Keratinocyte (primary cell): ENCODE data around the gene UNC93A. TPM values are rescaled to one million over a fixed set of nuclear protein-coding genes. Genes with fewer than 3 reads are reported as not detected.
A peak's percentile ranks its signal among the peaks of the same experiment; 100 is the strongest.

ENCODE experiments used
- DNase-seq: peaks from one replicate; pipeline ENCODE4 v3.0.0-alpha.2; 2011; ENCODE audit warnings: low read depth, missing footprints, low spot score
- FAIRE-seq: peaks from 2 replicates; lab custom pipeline; 2011; peaks lifted over from hg19 to GRCh38; lab: Jason Lieb, UNC
- H2AFZ ChIP-seq: 2 replicates; pipeline ENCODE4 v1.6.0; 2012; ENCODE audit warnings: low read length, control low read depth, inconsistent platforms; ENCODE audit not compliant: control insufficient read depth
- H3K27ac ChIP-seq: 2 replicates; pipeline ENCODE4 v1.5.1; 2011; ENCODE audit warnings: low read length; ENCODE audit not compliant: control insufficient read depth, insufficient read depth
- H3K27me3 ChIP-seq: 3 replicates; pipeline ENCODE4 v1.6.0; 2011; ENCODE audit warnings: low read length; ENCODE audit not compliant: control insufficient read depth, insufficient read depth; ENCODE audit errors: extremely low read depth
- H3K36me3 ChIP-seq, 2 experiments: 2 replicates in 1 of 2; 3 replicates in 1 of 2; pipeline ENCODE4 v1.5.1; 2011; ENCODE audit warnings: low read length in 2 of 2, mild to moderate bottlenecking in 1 of 2; ENCODE audit not compliant: control insufficient read depth in 2 of 2, insufficient read depth in 2 of 2; ENCODE audit errors: extremely low read depth in 1 of 2
- H3K4me1 ChIP-seq: 3 replicates; pipeline ENCODE4 v1.5.1; 2011; ENCODE audit warnings: low read length; ENCODE audit not compliant: control insufficient read depth, insufficient read depth; ENCODE audit errors: extremely low read depth
- H3K4me2 ChIP-seq: 3 replicates; pipeline ENCODE4 v1.6.0; 2011; ENCODE audit warnings: low read depth, low read length; ENCODE audit not compliant: control insufficient read depth, insufficient read depth; ENCODE audit errors: extremely low read depth
- H3K4me3 ChIP-seq, 3 experiments: fragments of 200-600 bp in 1 of 3; sonication (generic) in 1 of 3; 2 replicates in 2 of 3; 3 replicates in 1 of 3; pipeline ENCODE4 v1.5.1; 2011 to 2016; ENCODE audit warnings: low read length in 3 of 3, mild to moderate bottlenecking in 3 of 3, control low read depth in 2 of 3, inconsistent platforms in 1 of 3, low read depth in 1 of 3, mixed read lengths in 1 of 3, mixed run types in 1 of 3, moderate library complexity in 1 of 3; ENCODE audit not compliant: control insufficient read depth in 2 of 3, insufficient read depth in 2 of 3; ENCODE audit errors: extremely low read depth in 1 of 3
- H3K79me2 ChIP-seq: 2 replicates; pipeline ENCODE4 v1.6.0; 2012; ENCODE audit warnings: low read length; ENCODE audit not compliant: control insufficient read depth, insufficient read depth
- H3K9ac ChIP-seq: 3 replicates; pipeline ENCODE4 v1.6.0; 2011; ENCODE audit warnings: low read length; ENCODE audit not compliant: control insufficient read depth, insufficient read depth; ENCODE audit errors: extremely low read depth
- H3K9me1 ChIP-seq: 3 replicates; pipeline ENCODE4 v1.6.0; 2011; ENCODE audit warnings: low read length; ENCODE audit not compliant: control insufficient read depth, insufficient read depth; ENCODE audit errors: extremely low read depth
- H3K9me3 ChIP-seq: 2 replicates; pipeline ENCODE4 v1.5.1; 2012; ENCODE audit warnings: low read depth, low read length; ENCODE audit not compliant: control insufficient read depth
- H4K20me1 ChIP-seq: 3 replicates; pipeline ENCODE4 v1.6.0; 2011; ENCODE audit warnings: low read length; ENCODE audit not compliant: control insufficient read depth, insufficient read depth; ENCODE audit errors: extremely low read depth
- EZH2 ChIP-seq: IDR thresholded peaks from one replicate; pipeline ENCODE4 v1.6.1; 2012; ENCODE audit warnings: inconsistent platforms, mild to moderate bottlenecking, low read length, moderate library complexity
- dilution Hi-C: fragments of 300-500 bp; cut with MboI; formaldehyde crosslinking; loops from one replicate; pipeline ENCODE4 v1.7.0; 2020; ENCODE audit warnings: low sequenced_read_pairs; ENCODE audit not compliant: extremely low pct_ligation_motif_present
- polyA plus RNA-seq, 5 experiments: library from polyadenylated mRNA; depleted of rRNA in 3 of 5; stranded (reverse) in 3 of 5; stranded (forward) in 1 of 5; unstranded in 1 of 5; fragments of >200 nt; gene quantifications; 1 replicate in 1 of 5; 2 replicates in 3 of 5; 3 replicates in 1 of 5; pipeline versions ENCODE4 v1.2.1 to v1.2.3, GENCODE V29; 2011 to 2012; ENCODE audit warnings: missing spikeins in 2 of 5, low read depth in 1 of 5, low replicate concordance in 1 of 5
- TF ChIP-seq, protein P1 (sequence below), 3 experiments: IDR thresholded peaks in 1 of 3; conservative IDR thresholded peaks in 1 of 3; optimal IDR thresholded peaks in 1 of 3; 2 replicates in 2 of 3; 3 replicates in 1 of 3; pipeline versions ENCODE3 to v1.5.1; 2011; ENCODE audit warnings: low read length in 3 of 3, mild to moderate bottlenecking in 3 of 3, moderate library complexity in 2 of 3, control low read depth in 1 of 3, inconsistent platforms in 1 of 3; ENCODE audit not compliant: insufficient read depth in 2 of 3; ENCODE audit errors: extremely low read depth in 1 of 3

Gene UNC93A
- polyA plus RNA-seq, 1 donor (not counting 4 experiments of a cell fraction or from before 2014, with no cell fraction given): not detected

DNA sequence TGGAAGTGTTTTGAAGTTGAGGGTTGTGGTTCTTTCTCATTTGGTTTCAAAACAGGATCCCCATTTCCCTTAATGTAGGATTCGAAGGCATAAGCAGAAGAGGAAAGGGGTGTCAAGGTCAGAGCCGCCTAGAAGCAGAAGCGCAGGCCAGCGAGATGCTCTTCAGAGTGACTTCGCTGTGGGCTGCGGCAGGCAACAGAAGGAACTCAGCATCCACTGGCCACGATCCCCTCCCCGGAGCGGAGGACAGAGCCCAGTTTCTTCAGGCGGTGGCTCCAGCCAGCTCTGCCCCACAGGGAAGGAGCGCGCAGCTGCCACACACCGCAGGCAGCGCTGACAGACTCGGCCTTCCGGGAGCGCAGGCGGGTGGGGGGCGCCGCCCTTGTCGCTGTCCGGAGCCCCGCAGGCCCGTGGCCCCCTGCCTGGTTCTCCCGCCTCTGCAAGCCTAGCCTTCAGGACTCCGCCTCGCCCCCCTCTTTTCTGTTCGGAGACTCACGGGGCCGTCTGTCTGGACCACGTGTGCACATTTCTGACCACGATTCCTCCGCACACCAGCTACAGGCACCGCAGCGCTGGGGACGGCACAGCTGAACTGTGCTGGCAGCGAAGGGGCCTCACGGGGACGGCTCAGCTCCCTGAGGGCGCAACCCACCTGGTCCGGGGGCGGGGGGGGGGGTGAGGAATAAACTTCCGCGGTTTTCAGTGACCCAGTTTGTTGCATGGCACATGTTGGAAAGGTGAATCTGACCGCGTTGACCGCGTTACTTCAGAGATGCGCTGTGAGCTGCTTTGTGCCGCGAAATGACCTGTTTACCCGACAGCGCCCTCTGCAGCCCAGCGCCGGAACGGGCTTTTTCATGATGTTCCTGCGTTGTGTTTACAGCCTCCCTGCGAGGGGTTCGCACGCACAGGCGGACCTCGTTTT lies 59.9 kb downstream of the UNC93A start:
- Histone ChIP-seq H3K4me2 (peak overlapping the region; percentile 56), H3K4me3 (peak overlapping the region; percentile 13 to 35 (median 20)), H3K9me1 (no peaks in the 10 kb centered on the region), H2AFZ (peak overlapping the region; percentile 42), H3K79me2 (no peaks in the 10 kb centered on the region), H3K36me3 (no peaks in the 10 kb centered on the region), H3K9ac (no peak overlapping the region), H3K27me3 (peaks cover 24% of the 10 kb centered on the region), H3K27ac (no peak overlapping the region), H3K9me3 (no peaks in the 10 kb centered on the region), H3K4me1 (peaks cover 3% of the 10 kb centered on the region), H4K20me1 (no peaks in the 10 kb centered on the region)
- DNase-seq (peak; percentile 4), FAIRE-seq (no peak)
- TF ChIP-seq, protein P1, sequence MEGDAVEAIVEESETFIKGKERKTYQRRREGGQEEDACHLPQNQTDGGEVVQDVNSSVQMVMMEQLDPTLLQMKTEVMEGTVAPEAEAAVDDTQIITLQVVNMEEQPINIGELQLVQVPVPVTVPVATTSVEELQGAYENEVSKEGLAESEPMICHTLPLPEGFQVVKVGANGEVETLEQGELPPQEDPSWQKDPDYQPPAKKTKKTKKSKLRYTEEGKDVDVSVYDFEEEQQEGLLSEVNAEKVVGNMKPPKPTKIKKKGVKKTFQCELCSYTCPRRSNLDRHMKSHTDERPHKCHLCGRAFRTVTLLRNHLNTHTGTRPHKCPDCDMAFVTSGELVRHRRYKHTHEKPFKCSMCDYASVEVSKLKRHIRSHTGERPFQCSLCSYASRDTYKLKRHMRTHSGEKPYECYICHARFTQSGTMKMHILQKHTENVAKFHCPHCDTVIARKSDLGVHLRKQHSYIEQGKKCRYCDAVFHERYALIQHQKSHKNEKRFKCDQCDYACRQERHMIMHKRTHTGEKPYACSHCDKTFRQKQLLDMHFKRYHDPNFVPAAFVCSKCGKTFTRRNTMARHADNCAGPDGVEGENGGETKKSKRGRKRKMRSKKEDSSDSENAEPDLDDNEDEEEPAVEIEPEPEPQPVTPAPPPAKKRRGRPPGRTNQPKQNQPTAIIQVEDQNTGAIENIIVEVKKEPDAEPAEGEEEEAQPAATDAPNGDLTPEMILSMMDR (optimal IDR thresholded peaks at IDR 0.05 in 1 of 3, IDR thresholded peaks at IDR 0.05 in 1 of 3, conservative IDR thresholded peaks at IDR 0.05 in 1 of 3; ENCODE audit: extremely low read depth in 1 of 3, insufficient read depth in 2 of 3, low read length in 3 of 3): peak; percentile 61 to 84 (median 77)
- TF ChIP-seq EZH2: peak; percentile 78
- dilution Hi-C loops: no loop called here

DNA sequence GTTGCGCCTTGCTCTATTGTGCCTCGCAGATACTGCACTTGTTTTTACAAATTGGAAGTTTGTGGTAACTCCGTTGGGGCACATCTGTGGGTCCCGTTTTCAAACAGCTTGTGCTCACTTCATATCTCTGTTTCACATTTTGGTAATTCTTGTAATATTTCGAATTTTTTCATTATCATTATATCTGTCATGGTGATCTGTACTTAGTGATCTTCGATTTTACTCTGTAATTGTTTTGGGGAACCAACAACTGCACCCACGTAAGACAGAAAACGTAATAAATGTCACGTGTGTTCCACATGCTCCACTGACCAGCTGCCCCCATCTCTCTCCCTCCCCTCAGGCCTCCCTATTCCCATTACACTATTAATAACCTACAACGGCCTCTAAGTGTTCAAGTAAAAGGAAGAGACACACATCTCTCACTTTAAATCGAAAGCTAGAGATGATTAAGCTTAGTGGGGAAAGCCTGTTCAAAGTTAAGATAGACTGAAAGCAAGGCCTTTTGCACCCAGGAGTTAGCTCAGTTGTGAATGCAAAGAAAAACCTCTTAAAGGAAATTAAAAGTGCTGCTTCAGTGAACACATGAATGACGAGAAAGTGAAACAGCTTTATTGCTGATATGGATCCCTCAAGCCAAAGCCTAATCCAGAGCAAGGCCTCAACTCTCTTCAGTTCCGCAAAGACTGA lies 60.7 kb downstream of the UNC93A start:
- FAIRE-seq (no peak), DNase-seq (no peak)
- Histone ChIP-seq H3K36me3 (no peaks in the 10 kb centered on the region), H4K20me1 (no peaks in the 10 kb centered on the region), H3K4me1 (peaks cover 3% of the 10 kb centered on the region), H3K4me2 (peak overlapping the region; percentile 56), H2AFZ (no peak overlapping the region), H3K9ac (no peak overlapping the region), H3K27ac (no peak overlapping the region), H3K27me3 (peaks cover 24% of the 10 kb centered on the region), H3K79me2 (no peaks in the 10 kb centered on the region), H3K9me1 (no peaks in the 10 kb centered on the region), H3K9me3 (no peaks in the 10 kb centered on the region), H3K4me3 (no peak overlapping the region)
- dilution Hi-C loops: no loop called here
- no peak for TF ChIP-seq EZH2
- TF ChIP-seq, protein P1 (optimal IDR thresholded peaks at IDR 0.05 in 1 of 3, IDR thresholded peaks at IDR 0.05 in 1 of 3, conservative IDR thresholded peaks at IDR 0.05 in 1 of 3; ENCODE audit: extremely low read depth in 1 of 3, insufficient read depth in 2 of 3, low read length in 3 of 3): no peak
